ENCODE data around the gene GALNT16.

GRCh38 chr14:69356903-69357543, 97.1 kb downstream of the GALNT16 start:
- TF ChIP-seq CTCF (IDR thresholded peaks at IDR 0.05) (no peak), POLR2A (IDR thresholded peaks at IDR 0.05) (no peak)
